HCT116 (cell line): ENCODE results near the gene FAH. TPM values are rescaled to one million over a fixed set of nuclear protein-coding genes. Genes with fewer than 3 reads are reported as not detected.

Experiments used
- ATAC-seq: fragments of 200-7000 bp; cut with Tn5 transposase; 2 replicates; pipeline ENCODE4 v1.9.1; 2020; ENCODE audit warnings: mild to moderate bottlenecking, moderate library complexity
- BruUV-seq: library from RNA; stranded (reverse); fragments of 400-500 nt; replicated peaks from 2 replicates; lab custom pipeline; 2021; lab: Mats Ljungman, UMichigan
- CTCF ChIA-PET: fragments of 300-600 bp; sonication (Branson Sonifier 250); formaldehyde crosslinking; loops from one replicate; lab custom pipeline; 2021; ENCODE audit warnings: antibody characterized with exemption; lab: Charles Lee
- POLR2A ChIA-PET: fragments of 300-600, 350-600 bp; sonication (Branson Sonifier 250); formaldehyde crosslinking; loops from one replicate; lab custom pipeline; 2021; ENCODE audit warnings: antibody characterized with exemption; lab: Charles Lee
- RAD21 ChIA-PET, 2 experiments: fragments of 300-600 bp; sonication (Branson Sonifier 250); formaldehyde crosslinking; loops; one replicate each; lab custom pipeline; 2023; ENCODE audit warnings: low total read pairs in 2 of 2; ENCODE audit not compliant: uncharacterized antibody in 2 of 2, unreplicated experiment in 2 of 2, low non-redundant PET in 1 of 2; lab: Charles Lee
- DNase-seq: peaks from one replicate; pipeline ENCODE4 v3.0.0-alpha.2; 2010; ENCODE audit warnings: low read depth, low spot score
- H2AFZ ChIP-seq: fragments of 200-600 bp; shearing (Covaris generic), sonication (generic); 2 replicates; pipeline ENCODE4 v1.6.1; 2017; ENCODE audit warnings: low read depth, mixed run types, mixed read lengths, antibody characterized with exemption, low read length; ENCODE audit not compliant: poor library complexity, severe bottlenecking
- H3K27ac ChIP-seq: 2 replicates; pipeline ENCODE4 v1.5.1; 2012; ENCODE audit warnings: low read depth, low read length
- H3K27me3 ChIP-seq: fragments of 200-600 bp; sonication (generic); 2 replicates; pipeline ENCODE4 v1.6.1; 2016; ENCODE audit warnings: mixed run types, low read length, mixed read lengths; ENCODE audit not compliant: insufficient read depth
- H3K36me3 ChIP-seq, 2 experiments: fragments of 200-500 bp in 1 of 2; fragments of 200-600 bp in 1 of 2; sonication (Bioruptor generic) in 1 of 2; sonication (generic) in 1 of 2; 2 replicates each; pipeline versions ENCODE4 v1.5.1 to v1.6.1; 2014 to 2016; ENCODE audit warnings: low read length in 2 of 2, inconsistent platforms in 1 of 2, mixed read lengths in 1 of 2, mixed run types in 1 of 2; ENCODE audit not compliant: insufficient read depth in 2 of 2, control insufficient read depth in 1 of 2
- H3K4me1 ChIP-seq, 2 experiments: fragments of 200-600 bp in 1 of 2; sonication (generic) in 1 of 2; 2 replicates each; pipeline versions ENCODE4 v1.5.1 to v1.6.1; 2012 to 2017; ENCODE audit warnings: low read length in 2 of 2, inconsistent platforms in 1 of 2, mild to moderate bottlenecking in 1 of 2, mixed read lengths in 1 of 2, mixed run types in 1 of 2, moderate library complexity in 1 of 2; ENCODE audit not compliant: insufficient read depth in 2 of 2, control insufficient read depth in 1 of 2
- H3K4me2 ChIP-seq: fragments of 200-600 bp; sonication (generic); 2 replicates; pipeline ENCODE4 v1.6.1; 2017; ENCODE audit warnings: mixed run types, low read length, mixed read lengths
- H3K4me3 ChIP-seq, 2 experiments: fragments of 200-600 bp in 1 of 2; sonication (generic) in 1 of 2; replicated peaks in 1 of 2; 2 replicates each; pipeline ENCODE4 v1.5.1; 2011 to 2016; ENCODE audit warnings: low read length in 2 of 2, control low read depth in 1 of 2, low read depth in 1 of 2, mild to moderate bottlenecking in 1 of 2, mixed read lengths in 1 of 2, mixed run types in 1 of 2
- H3K79me2 ChIP-seq: fragments of 200-600 bp; sonication (generic); 2 replicates; pipeline ENCODE4 v1.6.1; 2017; ENCODE audit warnings: mild to moderate bottlenecking, mixed run types, low read length, moderate library complexity, mixed read lengths; ENCODE audit not compliant: insufficient read depth
- H3K9ac ChIP-seq: fragments of 200-600 bp; sonication (generic); 2 replicates; pipeline ENCODE4 v1.6.1; 2016; ENCODE audit warnings: low read length, mixed read lengths
- H3K9me2 ChIP-seq: fragments of 200-600 bp; sonication (generic), shearing (Covaris generic); 2 replicates; pipeline ENCODE4 v1.6.1; 2017; ENCODE audit warnings: mixed run types, mild to moderate bottlenecking, moderate library complexity; ENCODE audit not compliant: insufficient read depth
- H3K9me3 ChIP-seq, 2 experiments: fragments of 200-500 bp in 1 of 2; fragments of 200-600 bp in 1 of 2; sonication (Bioruptor generic) in 1 of 2; sonication (generic) in 1 of 2; 2 replicates each; pipeline ENCODE4 v1.6.1; 2014 to 2017; ENCODE audit warnings: low read length in 2 of 2, mixed read lengths in 2 of 2, inconsistent platforms in 1 of 2, low read depth in 1 of 2, mild to moderate bottlenecking in 1 of 2, mixed run types in 1 of 2, moderate library complexity in 1 of 2; ENCODE audit not compliant: control insufficient read depth in 1 of 2, insufficient read depth in 1 of 2
- H4K20me1 ChIP-seq: fragments of 200-600 bp; sonication (generic), shearing (Covaris generic); 2 replicates; pipeline ENCODE4 v1.6.1; 2017; ENCODE audit warnings: mixed run types, mild to moderate bottlenecking, moderate library complexity; ENCODE audit not compliant: insufficient read depth
- CEBPB ChIP-seq: IDR thresholded peaks from 2 replicates; pipeline ENCODE4 v1.6.1; 2012; ENCODE audit warnings: low read depth
- ELF1 ChIP-seq: IDR thresholded peaks from 2 replicates; pipeline ENCODE4 v1.6.1; 2012; ENCODE audit warnings: low read depth, borderline replicate concordance
- EZH2 ChIP-seq: fragments of 200-600 bp; sonication (generic); IDR thresholded peaks from 2 replicates; pipeline ENCODE4 v1.6.1; 2017; ENCODE audit warnings: antibody characterized with exemption, mixed run types
- EZH2phosphoT487 ChIP-seq: fragments of 200-600 bp; IDR thresholded peaks from 2 replicates; pipeline ENCODE4 v1.6.1; 2018; ENCODE audit warnings: antibody characterized with exemption, borderline replicate concordance
- POLR2AphosphoS5 ChIP-seq: IDR thresholded peaks from 2 replicates; pipeline ENCODE4 v1.6.1; 2011; ENCODE audit warnings: mild to moderate bottlenecking, low read depth, low read length, moderate library complexity
- SP1 ChIP-seq: IDR thresholded peaks from 2 replicates; pipeline ENCODE4 v1.6.1; 2012; ENCODE audit warnings: low read depth
- SRF ChIP-seq: IDR thresholded peaks from 2 replicates; pipeline ENCODE4 v1.6.1; 2012; ENCODE audit warnings: low read depth
- TCF7L2 ChIP-seq: IDR thresholded peaks from 2 replicates; pipeline ENCODE4 v1.7.0; 2011; ENCODE audit warnings: borderline replicate concordance, inconsistent platforms; ENCODE audit not compliant: insufficient read depth, insufficient read length; ENCODE audit errors: extremely low read depth
- YY1 ChIP-seq: IDR thresholded peaks from 2 replicates; pipeline ENCODE4 v1.6.1; 2011; ENCODE audit warnings: low read length, low read depth, moderate library complexity, mild to moderate bottlenecking; ENCODE audit not compliant: insufficient replicate concordance; ENCODE audit errors: extremely low read depth
- ZFX ChIP-seq: fragments of 450-650 bp; IDR thresholded peaks from 2 replicates; pipeline ENCODE4 v1.6.1; 2017
- ZNF274 ChIP-seq: fragments of 200-500 bp; sonication (Bioruptor generic); IDR thresholded peaks from 2 replicates; pipeline ENCODE4 v1.6.1; 2014; ENCODE audit warnings: mild to moderate bottlenecking, low read depth, low read length, inconsistent platforms
- intact Hi-C: fragments of 100-400 bp; cut with micrococcal nuclease; formaldehyde crosslinking; loops from 2 replicates; pipeline ENCODE4 v1.10.0; 2022
- total RNA-seq: library from RNA; stranded (reverse); gene quantifications from one replicate; pipeline ENCODE4 v1.2.1, GENCODE V29; 2021; ENCODE audit not compliant: unreplicated experiment
- TF ChIP-seq, protein P1 (sequence below), 3 experiments: fragments of 200-600 bp in 1 of 3; sonication (generic) in 1 of 3; IDR thresholded peaks in 2 of 3; conservative IDR thresholded peaks in 1 of 3; 2 replicates each; pipeline ENCODE4 v1.5.1; 2012 to 2017; ENCODE audit warnings: low read depth in 2 of 3, low read length in 2 of 3, antibody characterized with exemption in 1 of 3, borderline replicate concordance in 1 of 3, control low read depth in 1 of 3, mild to moderate bottlenecking in 1 of 3, mixed read lengths in 1 of 3, mixed run types in 1 of 3, moderate library complexity in 1 of 3; ENCODE audit not compliant: insufficient read depth in 1 of 3
- TF ChIP-seq, protein P2 (sequence below): IDR thresholded peaks from 2 replicates; pipeline ENCODE4 v1.6.1; 2011; ENCODE audit warnings: mild to moderate bottlenecking, low read length, moderate library complexity; ENCODE audit not compliant: insufficient replicate concordance; ENCODE audit errors: extremely low read depth
- TF ChIP-seq, protein P3 (sequence below): IDR thresholded peaks from 2 replicates; pipeline ENCODE4 v1.6.1; 2012

Gene FAH
- total RNA-seq, 1 experiment from 2014 or later: 20.0 TPM

- POLR2A ChIA-PET: no interaction called here
These were observed 39.2 kb downstream of the FAH start for GRCh38 chr15:80191897-80192595.

GRCh38 chr15:80194186-80194585 is 41.4 kb downstream of the FAH start:
- Histone ChIP-seq H3K4me1 (no peaks in the 10 kb centered on the region), H2AFZ (no peak overlapping the region), H3K9ac (no peak overlapping the region), H3K36me3 (no peaks in the 10 kb centered on the region), H4K20me1 (no peaks in the 10 kb centered on the region), H3K27me3 (no peaks in the 10 kb centered on the region), H3K4me2 (no peak overlapping the region), H3K79me2 (no peaks in the 10 kb centered on the region), H3K9me2 (no peaks in the 10 kb centered on the region), H3K9me3 (no peaks in the 10 kb centered on the region), H3K27ac (no peak overlapping the region), H3K4me3 (no peak overlapping the region)
- ChIA-PET POLR2A (no interaction called here), CTCF (no interaction called here), RAD21 (no interaction called here)
- intact Hi-C loops: no loop called here
- DNase-seq (no peak), ATAC-seq (no peak)
- no TSS peak for BruUV-seq
- no peak for TF ChIP-seq SRF
- no peak for TF ChIP-seq EZH2phosphoT487
- TF ChIP-seq, protein P1, sequence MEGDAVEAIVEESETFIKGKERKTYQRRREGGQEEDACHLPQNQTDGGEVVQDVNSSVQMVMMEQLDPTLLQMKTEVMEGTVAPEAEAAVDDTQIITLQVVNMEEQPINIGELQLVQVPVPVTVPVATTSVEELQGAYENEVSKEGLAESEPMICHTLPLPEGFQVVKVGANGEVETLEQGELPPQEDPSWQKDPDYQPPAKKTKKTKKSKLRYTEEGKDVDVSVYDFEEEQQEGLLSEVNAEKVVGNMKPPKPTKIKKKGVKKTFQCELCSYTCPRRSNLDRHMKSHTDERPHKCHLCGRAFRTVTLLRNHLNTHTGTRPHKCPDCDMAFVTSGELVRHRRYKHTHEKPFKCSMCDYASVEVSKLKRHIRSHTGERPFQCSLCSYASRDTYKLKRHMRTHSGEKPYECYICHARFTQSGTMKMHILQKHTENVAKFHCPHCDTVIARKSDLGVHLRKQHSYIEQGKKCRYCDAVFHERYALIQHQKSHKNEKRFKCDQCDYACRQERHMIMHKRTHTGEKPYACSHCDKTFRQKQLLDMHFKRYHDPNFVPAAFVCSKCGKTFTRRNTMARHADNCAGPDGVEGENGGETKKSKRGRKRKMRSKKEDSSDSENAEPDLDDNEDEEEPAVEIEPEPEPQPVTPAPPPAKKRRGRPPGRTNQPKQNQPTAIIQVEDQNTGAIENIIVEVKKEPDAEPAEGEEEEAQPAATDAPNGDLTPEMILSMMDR (IDR thresholded peaks at IDR 0.05 in 2 of 3, conservative IDR thresholded peaks at IDR 0.05 in 1 of 3; ENCODE audit: borderline replicate concordance in 1 of 3, insufficient read depth in 1 of 3, low read depth in 2 of 3, low read length in 2 of 3): no peak
- TF ChIP-seq EZH2: no peak
- TF ChIP-seq, protein P2, sequence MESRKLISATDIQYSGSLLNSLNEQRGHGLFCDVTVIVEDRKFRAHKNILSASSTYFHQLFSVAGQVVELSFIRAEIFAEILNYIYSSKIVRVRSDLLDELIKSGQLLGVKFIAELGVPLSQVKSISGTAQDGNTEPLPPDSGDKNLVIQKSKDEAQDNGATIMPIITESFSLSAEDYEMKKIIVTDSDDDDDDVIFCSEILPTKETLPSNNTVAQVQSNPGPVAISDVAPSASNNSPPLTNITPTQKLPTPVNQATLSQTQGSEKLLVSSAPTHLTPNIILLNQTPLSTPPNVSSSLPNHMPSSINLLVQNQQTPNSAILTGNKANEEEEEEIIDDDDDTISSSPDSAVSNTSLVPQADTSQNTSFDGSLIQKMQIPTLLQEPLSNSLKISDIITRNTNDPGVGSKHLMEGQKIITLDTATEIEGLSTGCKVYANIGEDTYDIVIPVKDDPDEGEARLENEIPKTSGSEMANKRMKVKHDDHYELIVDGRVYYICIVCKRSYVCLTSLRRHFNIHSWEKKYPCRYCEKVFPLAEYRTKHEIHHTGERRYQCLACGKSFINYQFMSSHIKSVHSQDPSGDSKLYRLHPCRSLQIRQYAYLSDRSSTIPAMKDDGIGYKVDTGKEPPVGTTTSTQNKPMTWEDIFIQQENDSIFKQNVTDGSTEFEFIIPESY: no peak
- TF ChIP-seq CEBPB: no peak
- TF ChIP-seq, protein P3, sequence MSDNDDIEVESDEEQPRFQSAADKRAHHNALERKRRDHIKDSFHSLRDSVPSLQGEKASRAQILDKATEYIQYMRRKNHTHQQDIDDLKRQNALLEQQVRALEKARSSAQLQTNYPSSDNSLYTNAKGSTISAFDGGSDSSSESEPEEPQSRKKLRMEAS: no peak
- TF ChIP-seq POLR2AphosphoS5: no peak
- TF ChIP-seq ZNF274: no peak
- no peak for TF ChIP-seq TCF7L2
- no peak for TF ChIP-seq ELF1
- TF ChIP-seq SP1: no peak
- no peak for TF ChIP-seq ZFX

More at GRCh38 chr15:80191897-80192595, 39.2 kb downstream of the FAH start:
- H3K36me3 ChIP-seq: no peaks in the 10 kb centered on the region
- intact Hi-C loops: no loop called here
- no peaks in the 10 kb centered on the region for H4K20me1 ChIP-seq
- ATAC-seq (no peak), DNase-seq (no peak)
- H3K27ac ChIP-seq: no peak overlapping the region
- H3K79me2 ChIP-seq: no peaks in the 10 kb centered on the region
- no peak for TF ChIP-seq EZH2phosphoT487
- TF ChIP-seq EZH2: no peak
- TF ChIP-seq YY1: no peak
- ChIA-PET RAD21 (no interaction called here), CTCF (no interaction called here)
- H3K4me2 ChIP-seq: no peak overlapping the region
- no peaks in the 10 kb centered on the region for H3K9me3 ChIP-seq
- no peaks in the 10 kb centered on the region for H3K27me3 ChIP-seq
- BruUV-seq: no TSS peak
- no peak overlapping the region for H3K9ac ChIP-seq
- 0 out of 4 replicates have a peak, but pooled peaks cover 0 to 6% of the 10 kb centered on the region in 2 experiments for H3K4me1 ChIP-seq
- H2AFZ ChIP-seq: no peak overlapping the region
- no peak overlapping the region for H3K4me3 ChIP-seq
- H3K9me2 ChIP-seq: no peaks in the 10 kb centered on the region
